GM18907 (cell line): ENCODE measurements around the gene ENOSF1.

Experiments
- ATAC-seq: cut with Tn5 transposase; IDR thresholded peaks from one replicate; pipeline ENCODE4 v1.9.1; 2021; ENCODE audit warnings: mild to moderate bottlenecking, moderate library complexity; ENCODE audit not compliant: unreplicated experiment

The ENOSF1 gene

DNA sequence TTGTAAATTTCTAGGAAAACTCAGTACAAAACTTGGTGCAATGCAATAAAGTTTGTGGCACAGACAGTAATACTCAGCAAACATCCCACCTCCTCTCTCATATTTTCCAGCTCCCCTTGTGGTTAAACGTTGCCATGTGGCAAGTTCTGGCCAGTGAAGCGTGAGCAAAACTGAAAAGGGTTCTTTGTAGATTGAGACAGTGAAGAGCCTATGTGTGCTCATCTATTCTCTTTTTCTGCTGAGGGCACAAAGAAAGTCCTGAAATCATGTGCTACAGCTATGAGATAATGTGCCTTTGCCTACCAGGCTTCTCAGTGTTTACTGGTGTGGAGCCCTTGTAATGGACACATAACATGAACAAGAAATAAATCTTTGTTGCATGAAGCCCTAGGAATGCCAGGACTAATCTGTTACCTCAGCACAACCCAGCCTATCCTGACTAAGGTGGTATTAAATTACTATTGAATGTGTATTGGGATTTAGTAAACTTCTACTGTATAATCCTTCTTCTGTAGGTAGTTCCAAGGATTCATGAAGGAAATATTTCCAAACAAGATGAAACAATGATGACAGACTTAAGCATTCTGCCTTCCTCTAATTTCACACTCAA lies 67.9 kb downstream of the ENOSF1 start:
- ATAC-seq = peak; percentile 58

DNA sequence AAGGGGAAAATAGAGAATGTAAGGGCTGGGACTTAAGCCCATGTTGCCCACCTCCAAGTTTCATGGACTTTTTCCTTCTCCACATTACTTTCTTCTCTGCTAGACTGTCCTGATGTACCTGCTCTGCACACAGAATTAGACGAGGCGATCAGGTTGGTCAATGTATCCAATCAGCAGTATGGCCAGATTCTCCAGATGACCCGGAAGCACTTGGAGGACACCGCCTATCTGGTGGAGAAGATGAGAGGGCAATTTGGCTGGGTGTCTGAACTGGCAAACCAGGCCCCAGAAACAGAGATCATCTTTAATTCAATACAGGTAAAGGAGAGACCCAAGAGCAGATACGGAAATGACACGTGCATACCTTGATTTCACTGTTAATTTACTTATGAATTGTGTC lies 71.2 kb downstream of the ENOSF1 start:
- no peak for ATAC-seq

DNA sequence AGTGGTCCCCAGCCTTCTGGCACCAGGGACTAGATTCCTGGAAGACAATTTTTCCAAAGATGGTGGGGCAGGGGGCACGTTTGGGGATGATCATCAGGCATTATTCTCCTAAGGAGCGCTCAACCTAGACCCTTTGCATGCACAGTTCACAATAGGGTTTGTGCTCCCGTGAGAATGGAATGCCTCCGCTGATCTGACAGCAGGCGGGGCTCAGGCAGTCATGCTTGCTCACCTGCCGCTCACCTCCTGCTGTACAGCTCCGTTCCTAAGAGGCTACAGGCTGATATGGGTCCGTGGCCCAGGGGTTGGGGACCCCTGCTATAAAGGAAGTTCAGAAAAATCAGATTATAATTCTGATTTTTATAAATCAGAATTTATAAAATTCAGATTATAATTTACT lies 77.3 kb downstream of the ENOSF1 start:
- ATAC-seq = no peak

DNA sequence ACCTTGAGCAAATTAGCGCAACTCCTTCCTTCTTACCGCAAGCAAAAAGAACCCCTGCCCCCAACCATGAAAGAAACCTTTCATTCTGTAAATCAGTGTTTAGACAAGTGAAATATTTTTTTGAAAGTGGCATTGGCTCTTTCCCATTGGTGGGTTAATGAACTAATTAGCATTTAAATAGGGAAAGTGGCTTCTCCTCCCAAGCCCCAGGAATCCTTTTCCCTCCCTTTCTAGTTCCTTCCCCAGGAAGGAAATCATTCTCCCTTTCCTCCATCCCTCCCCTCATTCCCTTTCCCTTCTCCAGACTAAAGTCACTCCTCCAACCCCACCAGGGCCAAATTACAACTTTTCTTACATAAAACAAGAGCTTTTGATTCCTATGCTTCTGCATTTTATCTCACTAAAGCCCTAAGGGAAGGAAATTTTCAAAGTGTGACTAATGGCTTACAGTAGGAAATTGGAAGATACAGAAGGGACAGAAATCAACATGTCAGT lies 77.8 kb downstream of the ENOSF1 start:
- ATAC-seq = no peak

GRCh38 chr18:631560-631959 lies 80.9 kb downstream of the ENOSF1 start:
- no peak for ATAC-seq

DNA sequence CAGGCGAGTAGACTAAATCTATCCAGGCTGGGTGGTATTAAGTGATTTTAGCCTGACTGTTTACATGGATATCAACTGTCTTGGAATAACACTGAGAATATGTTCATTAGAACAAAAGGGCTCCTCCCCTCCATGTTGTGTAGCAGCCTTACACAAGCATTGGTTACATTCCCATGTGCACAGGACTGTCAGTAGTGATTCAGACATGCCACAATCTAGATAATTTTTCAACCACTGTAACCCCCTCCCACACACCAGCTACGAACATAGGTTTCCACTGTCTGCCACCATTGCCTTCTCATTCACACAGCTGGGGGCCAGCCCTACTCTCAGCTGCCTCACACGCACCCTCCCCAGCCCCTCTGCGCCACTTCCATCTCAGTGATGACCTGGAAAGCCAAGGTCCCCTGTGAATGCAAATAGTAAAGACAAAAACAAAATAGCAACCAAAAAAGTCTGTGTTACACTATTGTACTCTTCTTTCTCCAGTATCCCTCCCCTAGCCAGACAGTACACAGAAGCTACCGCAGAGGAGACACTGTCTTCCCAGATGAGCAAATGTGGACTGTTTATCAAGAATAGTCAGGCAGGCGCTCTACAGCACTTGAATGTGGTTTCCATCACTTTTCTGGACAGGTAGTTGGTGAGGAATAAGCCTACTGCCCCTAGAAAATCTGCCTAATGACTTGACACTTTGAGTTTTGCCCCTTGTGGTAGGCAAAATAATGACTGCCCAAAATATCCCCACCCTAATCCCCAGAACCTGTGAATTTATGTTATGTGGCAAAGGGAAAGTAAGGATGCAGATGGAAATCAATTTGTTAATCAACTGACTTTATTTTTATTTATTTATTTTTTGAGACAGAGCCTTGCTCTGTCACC lies 82.9 kb downstream of the ENOSF1 start:
- ATAC-seq = no peak

DNA sequence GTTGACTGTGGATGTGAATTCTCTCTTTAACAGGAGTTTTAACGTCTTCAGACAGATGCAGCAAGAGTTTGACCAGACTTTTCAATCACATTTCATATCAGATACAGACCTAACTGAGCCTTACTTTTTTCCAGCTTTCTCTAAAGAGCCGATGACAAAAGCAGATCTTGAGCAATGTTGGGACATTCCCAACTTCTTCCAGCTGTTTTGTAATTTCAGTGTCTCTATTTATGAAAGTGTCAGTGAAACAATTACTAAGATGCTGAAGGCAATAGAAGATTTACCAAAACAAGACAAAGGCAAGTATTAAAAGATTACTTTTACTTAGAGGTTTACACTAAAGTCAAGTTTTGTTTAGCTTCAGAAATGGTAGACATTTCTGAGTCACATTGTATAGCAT lies 85.2 kb downstream of the ENOSF1 start:
- ATAC-seq = no peak

DNA sequence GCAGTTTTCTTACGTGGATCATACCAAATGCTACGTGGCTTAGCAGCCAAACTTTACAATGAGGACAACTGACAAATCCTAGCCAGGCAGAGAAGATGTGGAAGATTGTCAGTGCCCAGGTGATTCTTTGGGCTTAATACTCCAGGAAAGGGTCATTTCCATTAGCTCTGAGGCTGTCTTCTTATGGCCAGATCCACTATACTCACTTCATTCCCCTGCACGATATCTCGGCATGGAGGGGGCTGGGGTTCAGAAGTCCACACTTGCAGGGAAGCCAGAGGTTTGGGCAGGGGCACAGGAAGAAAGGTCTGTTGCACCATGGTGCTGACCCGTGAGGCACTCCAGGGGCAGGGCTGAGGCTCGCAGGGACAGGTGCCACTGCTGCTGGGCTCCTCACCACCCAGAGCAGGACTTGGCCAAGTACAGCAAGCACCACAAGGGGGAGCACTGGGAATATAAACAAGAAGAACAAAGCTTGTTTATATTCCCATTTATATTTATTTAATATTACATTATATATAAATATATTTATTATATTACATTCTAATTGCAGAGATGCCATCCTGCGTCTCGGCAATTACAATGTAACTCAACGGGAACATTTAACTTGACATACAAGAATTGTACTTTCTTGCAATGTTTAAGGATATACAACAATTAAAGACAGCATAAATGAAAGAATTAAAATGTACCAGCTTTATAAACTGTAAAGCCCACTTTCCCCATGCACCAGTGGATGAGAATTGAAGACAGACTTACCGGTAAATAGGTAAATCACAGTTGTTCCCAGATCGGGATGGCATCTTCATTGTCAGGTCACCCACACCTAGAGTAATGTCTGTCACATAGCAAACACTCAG lies 88.4 kb downstream of the ENOSF1 start:
- peak; percentile 79 for ATAC-seq

DNA sequence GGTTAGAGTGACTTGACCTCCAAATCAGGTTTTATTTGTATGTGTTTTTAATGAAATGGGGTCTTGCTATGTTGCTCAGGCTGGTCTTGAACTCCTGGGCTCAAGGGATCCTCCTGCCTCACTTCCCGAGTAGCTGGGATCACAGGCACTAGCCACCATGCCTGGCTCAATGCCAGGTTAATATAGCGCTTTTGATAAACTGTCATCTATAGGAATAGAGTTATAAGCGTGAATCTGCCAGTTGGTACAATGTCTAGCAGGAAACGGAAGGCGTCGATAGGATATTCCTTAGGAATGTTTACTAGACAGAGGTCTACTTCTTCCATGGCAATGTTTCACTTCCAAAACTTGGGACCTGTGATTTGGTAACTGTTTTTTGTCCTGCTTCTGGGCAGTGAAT lies 90.1 kb downstream of the ENOSF1 start:
- no peak for ATAC-seq

- ATAC-seq = no peak
Observed at GRCh38 chr18:621291-622043, 91.0 kb downstream of the ENOSF1 start.
